Gastrocnemius medialis (tissue), 4 donors: Measurements from ENCODE around the gene CD163L1.

Experiments used
- CTCF ChIP-seq, 5 experiments: fragments of 450-650 bp in 3 of 5; fragments of 200-600 bp in 2 of 5; sonication (generic) in 2 of 5; IDR thresholded peaks in 4 of 5; conservative IDR thresholded peaks in 1 of 5; 1 replicate in 4 of 5; 2 replicates in 1 of 5; pipeline ENCODE4 v1.5.1; 2016 to 2019; ENCODE audit warnings: antibody characterized with exemption in 5 of 5, mild to moderate bottlenecking in 3 of 5, moderate library complexity in 3 of 5
- POLR2A ChIP-seq, 2 donors: fragments of 450-650 bp; IDR thresholded peaks; one replicate each; pipeline ENCODE4 v1.6.1; 2017; ENCODE audit warnings: antibody characterized with exemption in 2 of 2, mild to moderate bottlenecking in 2 of 2, moderate library complexity in 2 of 2

DNA sequence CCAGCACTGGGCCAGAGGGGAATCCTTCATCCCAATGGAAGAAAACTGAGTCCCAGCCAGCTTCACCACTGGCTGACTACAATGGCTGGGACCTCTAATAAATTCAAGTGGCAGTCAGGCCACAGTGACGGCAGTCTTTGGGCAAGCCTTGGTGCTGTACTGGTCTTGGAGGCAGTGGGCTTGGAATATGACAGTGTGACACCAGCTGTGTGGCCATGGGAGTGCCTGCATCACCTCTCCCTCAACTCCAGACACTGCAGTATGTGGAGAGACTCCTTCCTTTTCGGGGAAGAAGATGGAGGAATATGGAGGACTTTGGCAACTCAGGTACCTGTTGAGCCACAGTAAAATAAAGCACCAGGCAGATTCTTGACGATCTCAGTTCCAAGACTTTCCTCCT lies 16.0 kb upstream of the CD163L1 start:
- no peak for TF ChIP-seq CTCF (IDR thresholded peaks at IDR 0.05 in 4 of 5, conservative IDR thresholded peaks at IDR 0.05 in 1 of 5)
- no peak for TF ChIP-seq POLR2A (IDR thresholded peaks at IDR 0.05)
